PC-3 (cell line): ENCODE results near the gene PHF21B.

Experiments
- EZH2 ChIP-seq: fragments of 300-600 bp; sonication (generic); IDR thresholded peaks from one replicate; pipeline ENCODE4 v1.6.1; 2017; ENCODE audit warnings: antibody characterized with exemption, mild to moderate bottlenecking, low read length; ENCODE audit not compliant: unreplicated experiment
- TF ChIP-seq, protein P1 (sequence below): fragments of 300-600 bp; sonication (generic); conservative IDR thresholded peaks from 2 replicates; pipeline ENCODE4 v1.5.1; 2017; ENCODE audit warnings: antibody characterized with exemption, low read depth, mild to moderate bottlenecking, low read length

DNA sequence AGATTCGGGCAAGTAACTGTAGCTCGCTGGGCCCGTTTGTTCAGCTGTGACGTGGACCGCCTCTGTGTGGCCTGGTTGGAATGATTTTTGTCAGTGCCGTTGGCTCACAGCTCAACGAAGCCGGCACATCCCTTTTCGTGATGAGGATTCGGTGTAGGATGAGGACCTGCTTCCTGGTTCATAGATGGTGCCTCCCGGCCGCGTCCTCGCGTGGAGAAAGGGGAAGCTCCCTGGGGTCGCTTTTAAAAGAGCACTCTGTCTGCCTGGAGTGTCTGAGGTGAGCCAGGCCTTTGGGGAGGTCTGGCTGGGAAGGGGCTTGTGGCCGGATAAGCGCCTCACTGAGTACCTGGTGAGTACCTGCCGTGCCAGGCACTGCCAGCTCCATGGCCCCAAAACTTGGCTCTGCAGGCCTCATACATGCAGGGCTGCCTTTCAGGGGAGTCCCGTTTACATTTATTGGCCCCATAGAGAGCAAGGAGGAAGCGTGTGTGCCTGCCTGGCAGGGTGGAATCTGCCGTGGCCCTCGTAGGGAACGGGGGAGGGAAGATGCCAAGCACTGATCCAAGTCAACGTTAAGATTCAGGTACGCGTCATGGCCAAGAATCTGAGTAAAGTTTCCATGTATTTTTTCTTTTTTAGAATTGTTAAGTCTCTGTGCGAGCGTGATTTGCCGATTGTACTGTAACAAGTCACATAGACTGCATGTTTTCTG is 169.0 kb downstream of the PHF21B start:
- TF ChIP-seq, protein P1, sequence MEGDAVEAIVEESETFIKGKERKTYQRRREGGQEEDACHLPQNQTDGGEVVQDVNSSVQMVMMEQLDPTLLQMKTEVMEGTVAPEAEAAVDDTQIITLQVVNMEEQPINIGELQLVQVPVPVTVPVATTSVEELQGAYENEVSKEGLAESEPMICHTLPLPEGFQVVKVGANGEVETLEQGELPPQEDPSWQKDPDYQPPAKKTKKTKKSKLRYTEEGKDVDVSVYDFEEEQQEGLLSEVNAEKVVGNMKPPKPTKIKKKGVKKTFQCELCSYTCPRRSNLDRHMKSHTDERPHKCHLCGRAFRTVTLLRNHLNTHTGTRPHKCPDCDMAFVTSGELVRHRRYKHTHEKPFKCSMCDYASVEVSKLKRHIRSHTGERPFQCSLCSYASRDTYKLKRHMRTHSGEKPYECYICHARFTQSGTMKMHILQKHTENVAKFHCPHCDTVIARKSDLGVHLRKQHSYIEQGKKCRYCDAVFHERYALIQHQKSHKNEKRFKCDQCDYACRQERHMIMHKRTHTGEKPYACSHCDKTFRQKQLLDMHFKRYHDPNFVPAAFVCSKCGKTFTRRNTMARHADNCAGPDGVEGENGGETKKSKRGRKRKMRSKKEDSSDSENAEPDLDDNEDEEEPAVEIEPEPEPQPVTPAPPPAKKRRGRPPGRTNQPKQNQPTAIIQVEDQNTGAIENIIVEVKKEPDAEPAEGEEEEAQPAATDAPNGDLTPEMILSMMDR: no peak
- no peak for TF ChIP-seq EZH2
